GM23338 (cell line): Measurements from ENCODE around the gene FYTTD1. TPM values are rescaled to one million over a fixed set of nuclear protein-coding genes. Genes with fewer than 3 reads are reported as not detected.

Source experiments
- ATAC-seq: fragments of 200-7000 bp; cut with Tn5 transposase; 3 replicates; pipeline ENCODE4 v1.9.1; 2020
- DNase-seq: peaks from one replicate; pipeline ENCODE4 v3.0.0-alpha.2; 2015; ENCODE audit warnings: low spot score
- H2AFZ ChIP-seq: fragments of 200-600 bp; sonication (generic); 2 replicates; pipeline ENCODE4 v1.8.0; 2016; ENCODE audit warnings: antibody characterized with exemption, mild to moderate bottlenecking, moderate library complexity
- H3F3A ChIP-seq: fragments of 200-600 bp; sonication (generic); replicated peaks from 2 replicates; pipeline ENCODE4 v1.8.0; 2017; ENCODE audit warnings: antibody characterized with exemption, mixed run types, low read depth
- H3K27ac ChIP-seq: fragments of 200-600 bp; sonication (generic); 2 replicates; pipeline ENCODE4 v1.6.1; 2016; ENCODE audit warnings: low read depth
- H3K27me3 ChIP-seq: fragments of 200-600 bp; sonication (generic); 2 replicates; pipeline ENCODE4 v1.8.0; 2016; ENCODE audit warnings: mild to moderate bottlenecking, mixed run types, moderate library complexity; ENCODE audit not compliant: insufficient read depth
- H3K36me3 ChIP-seq: fragments of 200-600 bp; sonication (generic); 2 replicates; pipeline ENCODE4 v1.8.0; 2016; ENCODE audit warnings: mild to moderate bottlenecking; ENCODE audit not compliant: insufficient read depth
- H3K4me1 ChIP-seq: fragments of 200-600 bp; sonication (generic); 2 replicates; pipeline ENCODE4 v1.8.0; 2016; ENCODE audit warnings: mild to moderate bottlenecking, moderate library complexity; ENCODE audit not compliant: insufficient read depth
- H3K4me2 ChIP-seq: fragments of 200-600 bp; sonication (generic); 2 replicates; pipeline ENCODE4 v1.7.1; 2017; ENCODE audit warnings: mixed run types
- H3K4me3 ChIP-seq: fragments of 200-600 bp; sonication (generic); 2 replicates; pipeline ENCODE4 v1.6.1; 2016; ENCODE audit warnings: mixed run types
- H3K79me2 ChIP-seq: fragments of 200-600 bp; sonication (generic); replicated peaks from 2 replicates; pipeline ENCODE4 v1.8.0; 2017; ENCODE audit warnings: mild to moderate bottlenecking; ENCODE audit not compliant: insufficient read depth
- H3K9me2 ChIP-seq: fragments of 200-600 bp; sonication (generic); 2 replicates; pipeline ENCODE4 v1.8.0; 2017; ENCODE audit not compliant: insufficient read depth
- H4K20me1 ChIP-seq: fragments of 200-600 bp; sonication (generic); replicated peaks from 2 replicates; pipeline ENCODE4 v1.8.0; 2017; ENCODE audit warnings: mild to moderate bottlenecking; ENCODE audit not compliant: insufficient read depth
- H3K27ac Mint-ChIP-seq: 2 replicates; pipeline ENCODE4 v1.8.0; 2020; ENCODE audit warnings: inconsistent platforms, mild to moderate bottlenecking, moderate library complexity, mixed read lengths
- H3K27me3 Mint-ChIP-seq: 3 replicates; pipeline ENCODE4 v1.8.0; 2022; ENCODE audit warnings: low read depth, mild to moderate bottlenecking, moderate library complexity, mixed read lengths, inconsistent platforms; ENCODE audit not compliant: insufficient read depth, poor library complexity
- H3K36me3 Mint-ChIP-seq: 3 replicates; pipeline ENCODE4 v1.8.0; 2021; ENCODE audit warnings: low read depth, mild to moderate bottlenecking, inconsistent platforms, moderate library complexity, mixed read lengths
- H3K4me1 Mint-ChIP-seq: 3 replicates; pipeline ENCODE4 v1.8.0; 2020; ENCODE audit warnings: mild to moderate bottlenecking, inconsistent platforms, mixed read lengths
- H3K4me3 Mint-ChIP-seq: 3 replicates; pipeline ENCODE4 v1.8.0; 2021; ENCODE audit warnings: moderate library complexity, mild to moderate bottlenecking, inconsistent platforms, mixed read lengths
- H3K9me3 Mint-ChIP-seq: 3 replicates; pipeline ENCODE4 v1.8.0; 2020; ENCODE audit warnings: moderate library complexity, mild to moderate bottlenecking, inconsistent platforms, mixed read lengths
- CTCF ChIP-seq, 2 experiments: fragments of 200-600 bp in 1 of 2; sonication (generic) in 1 of 2; conservative IDR thresholded peaks; 2 replicates each; pipeline versions ENCODE4 v1.5.1 to v1.6.1; 2016 to 2017; ENCODE audit warnings: antibody characterized with exemption in 2 of 2, low read depth in 2 of 2, mild to moderate bottlenecking in 2 of 2, moderate library complexity in 1 of 2
- ETS1 ChIP-seq: IDR thresholded peaks from 2 replicates; pipeline ENCODE4 v1.6.1; 2016; ENCODE audit warnings: antibody characterized with exemption
- POLR2AphosphoS5 ChIP-seq: IDR thresholded peaks from 2 replicates; pipeline ENCODE4 v1.6.1; 2016; ENCODE audit warnings: antibody characterized with exemption, low read depth
- ZNF462 ChIP-seq: fragments of 250-450 bp; sonication (Bioruptor Pico); IDR thresholded peaks from 2 replicates; pipeline ENCODE4 v1.5.0; 2020; ENCODE audit warnings: mild to moderate bottlenecking, moderate library complexity
- polyA plus RNA-seq: library from polyadenylated mRNA; unstranded; fragments of >200 nt; fragmentation: Nextera tagmentation; extraction: Ambion mirVana; gene quantifications from 2 replicates; pipeline ENCODE4 v1.2.1, GENCODE V29; 2016
- total RNA-seq: library from RNA; depleted of rRNA; stranded (reverse); fragments of >200 nt; shearing (Covaris generic); gene quantifications from 2 replicates; pipeline ENCODE4 v1.2.3, GENCODE V29; 2014

Gene FYTTD1
- total and polyA plus RNA-seq, 2 experiments from 2014 or later = 13.7 to 14.8 TPM

- H3K9me3 Mint-ChIP-seq = no peaks in the 10 kb centered on the region
- no peak overlapping the region; the same call in 1 of the 2 replicates for H3K27ac Mint-ChIP-seq
- H3K4me3 Mint-ChIP-seq = no peak overlapping the region
- H4K20me1 ChIP-seq = 0 out of 2 replicates have a peak, but pooled peaks cover under 1% of the 10 kb centered on the region
- H3K27ac ChIP-seq = no peak overlapping the region
- TF ChIP-seq ETS1 (no peak), CTCF (conservative IDR thresholded peaks at IDR 0.05; ENCODE audit: low read depth in 2 of 2) (no peak), ZNF462 (CRISPR knock-in tag) (no peak), POLR2AphosphoS5 (no peak)
- peaks cover 41% of the 10 kb centered on the region for H3K27me3 ChIP-seq
- no peak overlapping the region for H3K4me3 ChIP-seq
- H3K4me1 ChIP-seq = peaks cover 25% of the 10 kb centered on the region
- H3K4me2 ChIP-seq = 0 out of 2 replicates have a peak overlapping the region, but pooled peaks have one; percentile 55
- ATAC-seq = no peak
- no peaks in the 10 kb centered on the region for H3K36me3 ChIP-seq
- no peaks in the 10 kb centered on the region; the same call in 2 of the 3 replicates for H3K36me3 Mint-ChIP-seq
- no peaks in the 10 kb centered on the region for H3K9me2 ChIP-seq
- peaks cover 23% of the 10 kb centered on the region for H3K27me3 Mint-ChIP-seq
- peaks cover 19% of the 10 kb centered on the region for H3K4me1 Mint-ChIP-seq
- H3K79me2 ChIP-seq = peaks cover under 1% of the 10 kb centered on the region
- H2AFZ ChIP-seq = peak overlapping the region; percentile 81; the same call in 1 of the 2 replicates
- peak; percentile 32 for DNase-seq
- peaks cover 13% of the 10 kb centered on the region; the same call in 1 of the 2 replicates for H3F3A ChIP-seq
Measured at GRCh38 chr3:197746801-197747237, 2.9 kb upstream of the FYTTD1 start.
